Hematopoietic multipotent progenitor cell treated with erythropoietin and hydrocortisone succinate and interleukin-3 and kit ligand, for 17 days (in vitro differentiated cells): ENCODE results near the gene SNX27.
"Not testable (repeated sequence)": the region's sequence is repeated elsewhere in the genome, so short reads cannot be mapped to it uniquely, and the experiment has no call there.

Source experiments
- DNase-seq: peaks from one replicate; pipeline ENCODE4 v3.0.0-alpha.2; 2015; ENCODE audit warnings: low spot score

SNX27 gene

GRCh38 chr1:151604291-151604690 lies 7.6 kb upstream of the SNX27 start:
- DNase-seq: no peak

- DNase-seq: no peak
Observed at GRCh38 chr1:151606384-151606783, 5.5 kb upstream of the SNX27 start.

GRCh38 chr1:151606857-151607256 lies 5.0 kb upstream of the SNX27 start:
- DNase-seq: no peak

GRCh38 chr1:151610142-151610541 lies 1.7 kb upstream of the SNX27 start:
- DNase-seq: no peak

- no peak for DNase-seq
Observed at GRCh38 chr1:151611288-151611790, 511 bp upstream of the SNX27 start.

GRCh38 chr1:151612501-151613281 lies 841 bp downstream of the SNX27 start:
- DNase-seq: no peak

GRCh38 chr1:151613282-151613780 lies 1.5 kb downstream of the SNX27 start:
- no peak for DNase-seq

GRCh38 chr1:151615711-151616504 lies 4.1 kb downstream of the SNX27 start:
- no peak for DNase-seq

- no peak for DNase-seq
Observed at GRCh38 chr1:151616505-151616849, 4.6 kb downstream of the SNX27 start.

- DNase-seq: no peak
Observed at GRCh38 chr1:151618003-151618402, 6.2 kb downstream of the SNX27 start.

GRCh38 chr1:151618470-151618869 lies 6.6 kb downstream of the SNX27 start:
- no peak for DNase-seq

GRCh38 chr1:151618996-151619395 lies 7.1 kb downstream of the SNX27 start:
- not testable (repeated sequence) for DNase-seq

- no peak for DNase-seq
Observed at GRCh38 chr1:151619489-151620093, 7.7 kb downstream of the SNX27 start.

- no peak for DNase-seq
Observed at GRCh38 chr1:151620286-151620685, 8.4 kb downstream of the SNX27 start.

GRCh38 chr1:151621351-151621750 lies 9.5 kb downstream of the SNX27 start:
- no peak for DNase-seq

GRCh38 chr1:151624783-151625182 lies 12.9 kb downstream of the SNX27 start:
- DNase-seq: no peak

GRCh38 chr1:151626740-151627334 lies 15.0 kb downstream of the SNX27 start:
- DNase-seq: no peak

GRCh38 chr1:151629278-151629677 lies 17.4 kb downstream of the SNX27 start:
- no peak for DNase-seq

GRCh38 chr1:151635479-151636072 lies 23.7 kb downstream of the SNX27 start:
- no peak for DNase-seq

- DNase-seq: no peak
Observed at GRCh38 chr1:151638074-151638775, 26.4 kb downstream of the SNX27 start.

GRCh38 chr1:151638812-151639211 lies 27.0 kb downstream of the SNX27 start:
- no peak for DNase-seq
